ENCODE data around the gene LRRK1. TPM values are rescaled to one million over a fixed set of nuclear protein-coding genes. Genes with fewer than 3 reads are reported as not detected.

Gene LRRK1
- total and polyA plus RNA-seq, 2 of the 4 experiments (the other 2 are of a cell fraction) = 3.0 to 5.8 TPM

DNA sequence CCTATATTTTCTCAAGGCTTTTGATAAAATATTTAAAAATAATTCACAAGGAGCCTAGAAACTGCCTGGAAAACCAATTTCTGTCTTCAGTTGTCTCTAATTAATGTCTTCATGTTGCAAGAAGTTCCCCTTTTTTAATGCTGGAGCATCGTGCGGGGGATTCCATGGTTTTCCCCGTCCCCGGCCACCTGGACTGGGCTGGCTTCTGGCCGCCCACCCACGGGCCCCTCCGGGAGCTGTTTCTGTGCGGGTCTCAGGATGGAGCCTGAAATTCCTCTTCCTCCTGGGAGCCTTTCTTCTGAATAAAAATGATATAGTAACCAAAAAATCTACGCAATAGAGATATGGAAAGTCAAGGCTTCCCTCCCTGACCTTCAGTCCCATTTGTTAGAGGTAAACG is 8.1 kb upstream of the LRRK1 start:
- Histone ChIP-seq H3K27me3 (ENCODE audit: control insufficient read depth, insufficient read depth, low read length) (0 out of 2 replicates have a peak, but pooled peaks cover 1% of the 10 kb centered on the region), H4K8ac (ENCODE audit: low read depth in 2 of 2, low read length in 2 of 2) (no peak overlapping the region), H3K27ac (ENCODE audit: insufficient read depth, low read length) (no peak overlapping the region), H4K20me1 (ENCODE audit: insufficient read depth, low read length) (no peaks in the 10 kb centered on the region), H3K4me1 (ENCODE audit: control insufficient read depth, insufficient read depth, low read length) (no peaks in the 10 kb centered on the region), H4K5ac (ENCODE audit: low read depth, low read length) (no peak overlapping the region), H2BK15ac (ENCODE audit: low read depth, low read length) (no peak overlapping the region), H2AK9ac (replicated peaks; ENCODE audit: low read depth, low read length, poor library complexity) (no peak overlapping the region), H3K9ac (ENCODE audit: low read depth, low read length) (no peak overlapping the region), H3K9me3 (ENCODE audit: control insufficient read depth, insufficient read depth, low read length) (peaks cover 5% of the 10 kb centered on the region), H3K23ac (ENCODE audit: low read depth, low read length) (no peak overlapping the region), H3K56ac (ENCODE audit: extremely low read depth, insufficient read depth, low read length) (no peak overlapping the region), H3K18ac (ENCODE audit: low read depth, low read length) (no peak overlapping the region), H3K14ac (replicated peaks; ENCODE audit: low read depth, low read length) (no peak overlapping the region), H2BK20ac (ENCODE audit: low read depth, low read length) (no peak overlapping the region), H2BK120ac (ENCODE audit: low read depth, low read length) (no peak overlapping the region), H3K4me3 (ENCODE audit: insufficient read depth, low read depth, low read length) (no peak overlapping the region), H2BK5ac (ENCODE audit: low read depth, low read length, poor library complexity, severe bottlenecking) (no peak overlapping the region), H2AK5ac (ENCODE audit: low read depth, low read length) (no peak overlapping the region), H3K79me1 (ENCODE audit: low read depth in 1 of 2, low read length in 2 of 2) (no peaks in the 10 kb centered on the region), H4K91ac (ENCODE audit: insufficient read depth, low read depth, low read length) (no peak overlapping the region), H3K36me3 (ENCODE audit: control insufficient read depth, insufficient read depth, low read length) (no peaks in the 10 kb centered on the region), H2AFZ (replicated peaks; ENCODE audit: low read length, poor library complexity) (no peak overlapping the region), H3K4ac (ENCODE audit: low read depth, low read length) (no peak overlapping the region), H3K4me2 (ENCODE audit: low read depth, low read length) (no peak overlapping the region), H3K9me1 (ENCODE audit: insufficient read depth, low read length) (no peaks in the 10 kb centered on the region)
- CTCF ChIA-PET = no interaction called here
- intact Hi-C loops (cut with micrococcal nuclease) = no loop called here
- in situ Hi-C loops (cut with MboI; ENCODE audit: low sequenced_read_pairs) = loop anchor here (25.0 kb wide), 1 partner anchor 351 kb away; the partner anchor contains the start of gene CHSY1
- POLR2A ChIA-PET (ENCODE audit: unreplicated experiment) = no interaction called here
- dilution Hi-C loops (cut with HindIII; ENCODE audit: low sequenced_read_pairs, unreplicated experiment) = no loop called here
- no peak for DNase-seq
- ATAC-seq (ENCODE audit: low read depth) = no peak
- no TSS peak for BruUV-seq (replicated peaks)
- no peak for TF ChIP-seq RAD21 (IDR thresholded peaks at IDR 0.05; ENCODE audit: low read length)
- TF ChIP-seq MAFK (IDR thresholded peaks at IDR 0.05; ENCODE audit: low read depth, low read length) = no peak
- no peak for TF ChIP-seq MAZ (IDR thresholded peaks at IDR 0.05; ENCODE audit: borderline replicate concordance, low read depth, low read length)
- WGBS, 2 experiments (ENCODE audit: extremely low coverage in 2 of 2, insufficient read length in 1 of 2) = no CpG with 5 or more reads among the region's 10 CpGs
